Measurements from ENCODE around the gene SBF1.
"Not testable (repeated sequence)": the region's sequence is repeated elsewhere in the genome, so short reads cannot be mapped to it uniquely, and the experiment has no call there.

The SBF1 gene

GRCh38 chr22:50422961-50423815 lies 51.6 kb downstream of the SBF1 start:
- no peak for DNase-seq (ENCODE audit: low spot score)

DNA sequence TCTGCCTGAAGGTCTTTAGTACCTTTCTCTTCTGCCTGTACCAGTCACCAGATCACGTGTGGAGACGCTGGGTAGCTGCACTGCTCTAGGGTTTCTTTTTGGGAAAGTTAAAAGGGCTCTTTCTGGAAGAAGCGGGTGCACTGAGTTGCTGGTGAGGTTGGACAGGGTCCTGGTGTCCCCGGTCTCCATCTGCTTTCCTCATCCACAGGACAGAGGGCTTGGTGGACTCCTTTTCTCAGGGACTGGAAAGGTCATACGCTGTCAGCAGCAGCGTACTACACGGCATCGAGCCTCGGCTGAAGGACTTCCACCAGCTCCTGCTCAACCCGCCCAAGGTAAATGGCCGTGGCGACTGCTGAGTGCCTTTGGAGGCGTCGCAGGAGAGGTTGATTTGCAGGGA lies 52.8 kb downstream of the SBF1 start:
- DNase-seq (ENCODE audit: low spot score) = no peak

DNA sequence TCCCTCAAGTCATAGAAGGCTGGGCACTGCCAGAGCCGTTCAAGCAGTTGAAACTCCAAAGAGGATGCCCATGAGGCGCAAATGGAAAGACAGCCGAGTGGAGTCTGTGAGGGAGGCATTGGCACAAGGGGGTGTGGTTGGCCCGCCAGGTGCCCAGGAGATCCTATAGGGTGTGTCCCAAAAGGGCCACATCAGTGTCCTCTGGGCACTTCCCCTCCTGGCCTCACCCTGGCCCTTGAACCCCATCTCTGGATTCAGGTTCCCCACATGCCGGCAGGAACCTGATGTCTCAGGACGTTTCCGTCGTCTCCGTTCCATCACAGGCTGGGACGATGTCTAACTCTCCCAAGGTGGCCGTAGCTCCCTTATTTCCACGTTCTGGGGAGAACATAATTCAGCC lies 54.3 kb downstream of the SBF1 start:
- no peak for DNase-seq (ENCODE audit: low spot score)

DNA sequence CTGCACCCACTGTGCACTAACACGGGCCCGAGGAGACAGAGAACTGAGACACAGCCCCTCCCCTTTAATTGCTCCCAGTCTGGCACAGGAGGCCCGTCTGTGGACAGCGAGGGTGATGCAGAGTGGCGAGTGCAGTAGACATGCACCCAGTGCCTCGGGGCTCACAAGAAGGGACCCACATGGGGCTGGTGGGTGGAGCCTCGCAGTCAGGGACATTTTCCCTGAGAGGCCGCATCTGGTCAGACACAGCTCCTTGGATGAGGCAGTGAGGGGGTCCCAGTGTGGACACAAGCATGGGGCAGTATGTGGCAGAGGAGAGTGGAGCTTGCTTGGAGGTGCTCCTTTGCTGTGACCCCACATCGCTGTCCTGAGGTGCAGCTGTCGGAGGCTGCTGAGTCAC lies 54.8 kb downstream of the SBF1 start:
- DNase-seq (ENCODE audit: low spot score) = no peak

GRCh38 chr22:50419116-50419515 lies 55.7 kb downstream of the SBF1 start:
- no peak for DNase-seq (ENCODE audit: low spot score)

DNA sequence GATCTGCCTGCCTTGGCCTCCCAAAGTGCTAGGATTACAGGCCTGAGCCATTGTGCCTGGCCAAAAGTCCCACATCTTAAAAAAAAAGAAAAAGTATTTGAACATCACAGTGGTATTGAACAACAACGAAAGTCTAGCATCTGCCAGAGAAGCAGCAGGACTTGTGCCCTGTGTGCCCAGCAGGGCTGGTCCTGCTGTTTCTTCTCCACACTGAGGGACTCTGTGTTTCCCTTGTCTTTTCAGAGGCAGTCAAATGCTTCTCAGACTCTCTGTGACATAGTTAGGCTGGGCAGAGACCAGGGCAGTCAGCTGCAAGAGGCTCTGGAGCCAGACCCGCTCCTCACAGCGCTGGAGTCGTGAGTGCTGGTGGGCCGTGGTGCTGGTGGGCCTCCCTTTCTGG lies 56.2 kb downstream of the SBF1 start:
- no peak for DNase-seq (ENCODE audit: low spot score)

- no peak for DNase-seq (ENCODE audit: low spot score)
Measured at GRCh38 chr22:50417411-50418210, 57.2 kb downstream of the SBF1 start.

GRCh38 chr22:50416996-50417395 lies 57.8 kb downstream of the SBF1 start:
- DNase-seq (ENCODE audit: low spot score) = no peak

DNA sequence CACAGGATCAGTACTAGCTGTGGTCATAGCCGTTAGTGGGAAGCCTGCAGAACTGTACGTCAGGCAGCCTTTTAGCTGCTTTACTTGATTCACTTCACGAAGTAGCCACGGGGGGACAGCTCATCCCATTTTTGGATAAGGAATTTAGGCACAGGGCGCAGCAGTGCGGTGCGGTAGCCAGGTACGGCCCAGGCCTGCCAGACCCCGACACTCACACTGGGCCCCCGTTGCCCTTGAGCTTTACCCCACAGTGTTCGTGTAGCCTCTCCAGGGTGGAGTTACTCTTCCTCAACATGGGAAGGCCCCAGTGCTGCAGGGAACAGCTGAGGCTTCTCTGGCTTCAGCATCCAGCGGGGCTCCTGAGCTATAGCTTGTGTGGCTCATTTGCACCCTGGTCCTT lies 59.4 kb downstream of the SBF1 start:
- no peak for DNase-seq (ENCODE audit: low spot score)

- no peak for DNase-seq (ENCODE audit: low spot score)
Measured at GRCh38 chr22:50414476-50415248, 60.2 kb downstream of the SBF1 start.

GRCh38 chr22:50408954-50409353 lies 65.9 kb downstream of the SBF1 start:
- DNase-seq (ENCODE audit: low spot score) = not testable (repeated sequence)

DNA sequence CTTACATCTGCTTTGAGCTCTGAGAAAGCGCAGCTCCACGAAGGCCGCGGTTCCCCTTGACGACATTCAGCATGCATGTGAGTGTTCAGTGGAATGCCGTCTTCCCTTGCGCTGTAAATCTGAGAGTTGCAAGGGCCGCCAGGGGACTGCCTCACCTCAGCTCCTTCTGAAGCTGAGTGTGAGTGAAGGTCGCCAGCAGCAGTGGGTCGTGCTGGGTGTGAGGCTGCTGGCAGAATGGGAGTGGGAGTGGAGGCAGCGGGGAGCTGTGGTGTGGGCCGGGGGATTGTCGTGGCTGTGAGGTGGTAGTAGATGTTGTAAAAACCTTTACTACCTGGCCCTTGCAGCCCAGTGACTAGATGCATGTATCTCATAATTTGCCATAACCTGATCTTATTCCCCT lies 66.5 kb downstream of the SBF1 start:
- DNase-seq (ENCODE audit: low spot score) = no peak

DNA sequence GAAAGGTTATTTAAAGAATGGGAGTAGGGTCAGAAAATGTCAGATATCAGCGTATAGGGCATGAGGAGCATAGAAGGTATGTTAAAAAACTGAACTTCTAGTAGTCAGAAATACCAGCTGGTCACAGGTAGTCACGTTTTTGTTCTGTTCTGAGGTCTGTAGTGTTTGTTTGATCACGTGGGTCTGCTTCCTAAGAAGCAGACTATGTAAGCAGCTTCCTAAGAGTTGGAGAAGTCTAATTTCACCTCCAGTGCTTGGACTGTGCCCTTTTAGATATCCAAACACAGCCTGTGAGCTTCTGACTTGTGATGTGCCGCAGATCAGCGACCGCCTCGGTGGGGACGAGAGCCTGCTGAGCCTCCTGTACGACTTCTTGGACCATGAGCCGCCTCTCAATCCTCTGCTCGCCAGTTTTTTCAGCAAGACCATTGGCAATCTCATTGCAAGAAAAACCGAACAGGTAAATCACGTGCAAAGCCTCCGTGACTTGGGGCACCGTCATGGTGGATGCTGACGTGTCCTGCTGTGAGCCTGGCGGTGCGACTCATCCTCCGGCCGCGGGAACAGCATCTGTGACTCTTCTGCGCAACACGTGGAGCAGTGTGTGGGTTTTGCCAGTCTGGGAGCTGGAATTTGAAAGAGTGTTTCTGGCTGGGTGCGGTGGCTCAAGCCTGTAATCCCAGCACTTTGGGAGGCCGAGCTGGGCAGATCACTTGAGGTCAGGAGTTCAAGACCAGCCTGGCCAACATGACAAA lies 68.2 kb downstream of the SBF1 start:
- no peak for DNase-seq (ENCODE audit: low spot score)

DNA sequence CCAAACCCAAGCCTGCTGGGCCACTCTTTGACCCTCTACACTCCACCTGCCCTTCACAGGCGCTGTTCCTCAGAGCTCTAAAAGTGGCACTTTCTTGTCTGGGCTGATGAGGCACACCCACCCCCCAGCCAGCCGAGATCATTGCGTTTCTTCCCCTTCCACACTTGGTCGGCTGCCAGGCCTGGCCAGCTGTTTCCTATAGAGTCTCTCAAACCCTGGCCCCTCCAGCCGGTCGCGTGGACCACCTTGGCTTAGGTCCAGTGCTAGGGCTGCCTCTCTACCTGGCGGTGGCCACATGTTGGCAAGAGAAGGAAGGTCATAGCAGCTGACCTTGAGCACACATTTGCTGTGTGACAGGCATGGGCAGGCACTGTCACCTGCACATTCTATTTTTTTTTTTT lies 71.1 kb downstream of the SBF1 start:
- no peak for DNase-seq (ENCODE audit: low spot score)

DNA sequence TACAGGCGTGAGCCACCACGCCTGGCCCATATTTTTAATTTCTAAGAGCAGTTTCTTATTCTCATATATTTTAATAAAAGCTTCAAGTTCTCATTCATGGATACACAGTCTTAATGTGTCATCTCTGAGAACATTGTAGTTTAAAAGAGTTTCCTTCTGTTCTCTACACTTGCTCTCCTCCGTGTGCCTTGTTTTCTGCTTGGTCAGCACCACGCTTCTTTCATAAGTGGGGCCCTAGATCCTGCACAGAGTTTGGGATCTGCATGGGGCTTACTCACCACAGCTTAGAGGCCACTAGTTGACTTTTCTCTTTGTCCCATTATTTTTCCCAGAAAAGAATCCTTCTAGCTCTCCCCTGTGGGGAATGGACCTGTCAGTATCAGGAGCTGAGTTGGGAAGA lies 72.9 kb downstream of the SBF1 start:
- DNase-seq (ENCODE audit: low spot score) = no peak

- DNase-seq (ENCODE audit: low spot score) = no peak
Measured at GRCh38 chr22:50400931-50401330, 73.9 kb downstream of the SBF1 start.

DNA sequence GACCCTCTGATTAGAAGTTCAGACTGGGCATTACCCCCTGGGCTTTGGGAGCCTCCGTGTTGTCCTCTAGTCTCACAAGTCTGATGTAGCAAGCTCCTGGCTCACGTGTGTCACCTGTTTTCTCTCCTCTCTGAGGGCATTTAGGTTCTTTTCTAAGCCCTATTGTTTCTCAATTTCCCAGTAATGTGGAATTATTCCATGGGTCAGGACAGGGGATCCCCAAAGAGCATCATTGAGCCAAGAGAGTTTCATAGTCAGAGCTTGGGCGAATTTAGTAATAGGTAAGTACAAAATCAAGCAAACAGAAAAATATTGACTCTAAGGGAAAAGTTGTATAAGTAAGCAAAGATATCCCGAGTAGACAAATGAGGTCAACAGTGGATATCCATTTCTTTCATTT lies 74.4 kb downstream of the SBF1 start:
- DNase-seq (ENCODE audit: low spot score) = no peak

GRCh38 chr22:50399751-50400331 lies 75.0 kb downstream of the SBF1 start:
- DNase-seq (ENCODE audit: low spot score) = no peak

- no peak for DNase-seq (ENCODE audit: low spot score)
Measured at GRCh38 chr22:50398831-50399648, 75.8 kb downstream of the SBF1 start.

GRCh38 chr22:50397371-50398060 lies 77.3 kb downstream of the SBF1 start:
- DNase-seq (ENCODE audit: low spot score) = not testable (repeated sequence)

All from hematopoietic multipotent progenitor cell treated with erythropoietin and hydrocortisone succinate and interleukin-3 and kit ligand, for 17 days (in vitro differentiated cells).